ENCODE results near the gene SLC9A7. TPM values are rescaled to one million over a fixed set of nuclear protein-coding genes. Genes with fewer than 3 reads are reported as not detected.

The SLC9A7 gene
- total and polyA plus RNA-seq, 2 of the 13 experiments (the other 11 are each of a cell fraction or from before 2014, with no cell fraction given) = 5.8 to 7.2 TPM

GRCh38 chrX:46611658-46612362 lies 147.1 kb downstream of the SLC9A7 start:
- no peak for TF ChIP-seq NAIF1 (CRISPR knock-in tag; IDR thresholded peaks at IDR 0.05; ENCODE audit: borderline replicate concordance)
- TF ChIP-seq, protein P1, sequence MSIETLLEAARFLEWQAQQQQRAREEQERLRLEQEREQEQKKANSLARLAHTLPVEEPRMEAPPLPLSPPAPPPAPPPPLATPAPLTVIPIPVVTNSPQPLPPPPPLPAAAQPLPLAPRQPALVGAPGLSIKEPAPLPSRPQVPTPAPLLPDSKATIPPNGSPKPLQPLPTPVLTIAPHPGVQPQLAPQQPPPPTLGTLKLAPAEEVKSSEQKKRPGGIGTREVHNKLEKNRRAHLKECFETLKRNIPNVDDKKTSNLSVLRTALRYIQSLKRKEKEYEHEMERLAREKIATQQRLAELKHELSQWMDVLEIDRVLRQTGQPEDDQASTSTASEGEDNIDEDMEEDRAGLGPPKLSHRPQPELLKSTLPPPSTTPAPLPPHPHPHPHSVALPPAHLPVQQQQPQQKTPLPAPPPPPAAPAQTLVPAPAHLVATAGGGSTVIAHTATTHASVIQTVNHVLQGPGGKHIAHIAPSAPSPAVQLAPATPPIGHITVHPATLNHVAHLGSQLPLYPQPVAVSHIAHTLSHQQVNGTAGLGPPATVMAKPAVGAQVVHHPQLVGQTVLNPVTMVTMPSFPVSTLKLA (IDR thresholded peaks at IDR 0.05) = no peak
- no peak for TF ChIP-seq CBFB (CRISPR knock-in tag; IDR thresholded peaks at IDR 0.05)
- no peak for TF ChIP-seq ZFYVE20 (CRISPR knock-in tag; IDR thresholded peaks at IDR 0.05; ENCODE audit: borderline replicate concordance, low read depth)
- TF ChIP-seq SP140L (CRISPR knock-in tag; IDR thresholded peaks at IDR 0.05; ENCODE audit: borderline replicate concordance) = no peak
- no peak for TF ChIP-seq HIVEP1 (CRISPR knock-in tag; IDR thresholded peaks at IDR 0.05)
- no peak for TF ChIP-seq TCF7L2 (IDR thresholded peaks at IDR 0.05; ENCODE audit: low read depth, low read length)
- no peak for TF ChIP-seq ZNF251 (CRISPR knock-in tag; IDR thresholded peaks at IDR 0.05)
- no peak for TF ChIP-seq ZNF788 (CRISPR knock-in tag; IDR thresholded peaks at IDR 0.05; ENCODE audit: borderline replicate concordance)
- ATAC-seq (no peak), DNase-seq (ENCODE audit: low spot score) (no peak), FAIRE-seq (no peak)
- no TSS peak for BruUV-seq (replicated peaks)
- Histone ChIP-seq H3K79me2 (ENCODE audit: insufficient read depth, low read length) (no peaks in the 10 kb centered on the region), H3K4me3 (replicated peaks in 1 of 3; ENCODE audit: insufficient read depth in 1 of 3, low read depth in 2 of 3, low read length in 3 of 3) (no peak overlapping the region), H3K36me3 (replicated peaks in 1 of 2; ENCODE audit: control insufficient read depth in 1 of 2, insufficient read depth in 2 of 2, low read length in 2 of 2) (no peaks in the 10 kb centered on the region), H3K9ac (ENCODE audit: insufficient read depth, low read depth, low read length) (no peak overlapping the region), H4K20me1 (ENCODE audit: insufficient read depth, low read length) (no peaks in the 10 kb centered on the region), H3K4me1 (ENCODE audit: insufficient read depth, low read length) (no peaks in the 10 kb centered on the region), H3K9me3 (ENCODE audit: low read length) (no peaks in the 10 kb centered on the region), H3K27me3 (ENCODE audit: control insufficient read depth in 1 of 2, insufficient read depth in 2 of 2, low read length in 2 of 2) (no peaks in the 10 kb centered on the region), H3K27ac (ENCODE audit: extremely low read length, insufficient read depth, low read length) (no peak overlapping the region), H2AFZ (ENCODE audit: low read length) (no peak overlapping the region), H3K4me2 (ENCODE audit: low read depth, low read length) (no peak overlapping the region)
- ChIA-PET POLR2A (no interaction called here), CTCF (ENCODE audit: low intra/inter-chr PET ratio, low total read pairs) (no interaction called here)
- WGBS (ENCODE audit: low lambda C conversion rate) = 95% methylated on average over 10 of the region's 13 CpGs
- intact Hi-C loops (cut with micrococcal nuclease; ENCODE audit: unreplicated experiment) (no loop called here), in situ Hi-C loops (cut with HindIII; ENCODE audit: extremely low pct_ligation_motif_present, low pct_unique_long_range_greater_than_20kb) (no loop called here)

Measured in HepG2 (cell line).